Panc1 (cell line): ENCODE measurements around the gene C4orf50. TPM values are rescaled to one million over a fixed set of nuclear protein-coding genes. Genes with fewer than 3 reads are reported as not detected.

ENCODE experiments used
- ATAC-seq: fragments of 200-7000 bp; cut with Tn5 transposase; 2 replicates; pipeline ENCODE4 v1.9.1; 2020; ENCODE audit warnings: mild to moderate bottlenecking, moderate library complexity
- BruUV-seq: library from RNA; stranded (reverse); fragments of 400-500 nt; replicated peaks from 2 replicates; lab custom pipeline; 2021; lab: Mats Ljungman, UMichigan
- CTCF ChIA-PET: fragments of 300-600 bp; sonication (Branson Sonifier 250); formaldehyde crosslinking; loops from one replicate; lab custom pipeline; 2022; ENCODE audit warnings: antibody characterized with exemption; lab: Charles Lee
- POLR2A ChIA-PET: fragments of 300-600 bp; sonication (Branson Sonifier 250); formaldehyde crosslinking; loops from one replicate; lab custom pipeline; 2022; ENCODE audit warnings: antibody characterized with exemption; lab: Charles Lee
- DNase-seq: peaks from one replicate; pipeline ENCODE4 v3.0.0-alpha.2; 2010; ENCODE audit warnings: low read depth, low spot score
- H3K27ac ChIP-seq: 2 replicates; pipeline ENCODE4 v1.5.1; 2011; ENCODE audit warnings: mild to moderate bottlenecking, low read length, inconsistent platforms
- H3K27me3 ChIP-seq: fragments of 200-500 bp; sonication (Bioruptor generic); 2 replicates; pipeline ENCODE4 v1.6.0; 2014; ENCODE audit warnings: low read length, inconsistent platforms; ENCODE audit not compliant: control insufficient read depth, insufficient read depth
- H3K36me3 ChIP-seq: fragments of 200-500 bp; sonication (Bioruptor generic); 2 replicates; pipeline ENCODE4 v1.5.1; 2014; ENCODE audit warnings: inconsistent platforms, mild to moderate bottlenecking, low read length, moderate library complexity; ENCODE audit not compliant: control insufficient read depth, insufficient read depth
- H3K4me1 ChIP-seq: 2 replicates; pipeline ENCODE4 v1.5.1; 2011; ENCODE audit warnings: inconsistent platforms, mild to moderate bottlenecking, low read length, moderate library complexity; ENCODE audit not compliant: control insufficient read depth, insufficient read depth
- H3K4me3 ChIP-seq, 2 experiments: 2 replicates each; pipeline ENCODE4 v1.5.1; 2011 to 2012; ENCODE audit warnings: low read depth in 2 of 2, low read length in 2 of 2, mild to moderate bottlenecking in 2 of 2, inconsistent platforms in 1 of 2, moderate library complexity in 1 of 2
- H3K9me3 ChIP-seq: fragments of 200-500 bp; sonication (Bioruptor generic); 2 replicates; pipeline ENCODE4 v1.5.1; 2014; ENCODE audit warnings: low read depth, mild to moderate bottlenecking, inconsistent platforms, low read length, moderate library complexity; ENCODE audit not compliant: control insufficient read depth, insufficient read depth
- CTCF ChIP-seq: fragments of 450-650 bp; IDR thresholded peaks from 2 replicates; pipeline ENCODE4 v1.5.1; 2017; ENCODE audit warnings: mild to moderate bottlenecking
- POLR2AphosphoS5 ChIP-seq: IDR thresholded peaks from 2 replicates; pipeline ENCODE4 v1.6.1; 2012; ENCODE audit warnings: mild to moderate bottlenecking, low read depth, low read length, moderate library complexity
- SIN3A ChIP-seq: IDR thresholded peaks from 2 replicates; pipeline ENCODE4 v1.6.1; 2012; ENCODE audit warnings: low read depth, mild to moderate bottlenecking, low read length, moderate library complexity, borderline replicate concordance; ENCODE audit not compliant: insufficient read depth
- in situ Hi-C: cut with HindIII; loops from 2 replicates; pipeline ENCODE4 v1.10.0; 2016; ENCODE audit warnings: low sequenced_read_pairs, low pct_unique_long_range_greater_than_20kb
- intact Hi-C: fragments of 100-400 bp; cut with micrococcal nuclease; formaldehyde crosslinking; loops from one replicate; pipeline ENCODE4 v1.10.0; 2022; ENCODE audit not compliant: unreplicated experiment
- microRNA-seq: library from miRNA; unstranded; fragments of <30 nt; microRNA quantifications from one replicate; pipeline ENCODE4 v1.1.0, GENCODE V29; 2020; ENCODE audit not compliant: unreplicated experiment
- total RNA-seq: library from RNA; stranded (reverse); gene quantifications from one replicate; pipeline ENCODE4 v1.2.1, GENCODE V29; 2021; ENCODE audit not compliant: unreplicated experiment

Gene C4orf50
- total RNA-seq, 1 experiment from 2014 or later = under 0.01 TPM

DNA sequence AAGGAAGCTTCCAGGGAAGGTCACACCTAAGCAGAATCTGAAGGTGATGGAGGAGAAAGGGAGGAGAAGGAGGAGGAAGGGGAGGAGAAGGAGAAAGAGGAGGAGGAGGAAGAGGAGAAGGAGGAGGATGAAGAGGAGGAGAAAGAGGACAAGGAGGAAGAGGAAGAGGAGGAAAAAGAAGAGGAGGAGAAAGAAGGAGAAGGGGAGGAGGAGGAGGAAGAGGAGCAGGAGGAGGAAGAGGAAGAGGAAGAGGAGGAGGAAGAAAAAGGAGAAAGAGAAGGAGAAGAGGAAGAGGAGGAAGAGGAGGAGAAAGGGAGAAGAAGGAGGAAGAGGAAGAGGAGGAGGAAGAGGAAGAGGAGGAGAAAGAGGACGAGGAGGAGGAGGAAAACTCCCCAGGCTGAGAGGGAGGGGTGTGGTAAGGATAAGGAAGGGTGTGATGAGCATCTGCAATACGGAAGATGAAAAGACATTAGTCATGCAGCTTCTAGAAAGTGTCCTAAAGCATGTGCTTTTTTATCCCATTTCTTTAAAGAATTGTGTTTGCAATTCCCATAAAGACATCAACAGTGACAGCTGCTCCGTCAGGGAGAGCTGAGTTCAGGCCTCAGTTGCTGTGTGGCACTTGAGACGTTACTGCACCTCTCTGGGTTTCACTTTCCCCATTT, 166.5 kb downstream of the C4orf50 start:
- Histone ChIP-seq H3K4me3 (no peak overlapping the region), H3K4me1 (no peaks in the 10 kb centered on the region), H3K36me3 (no peaks in the 10 kb centered on the region), H3K27ac (no peak overlapping the region), H3K27me3 (no peaks in the 10 kb centered on the region; the same call in 1 of the 2 replicates), H3K9me3 (no peaks in the 10 kb centered on the region)
- POLR2A ChIA-PET = no interaction called here
- BruUV-seq = no TSS peak
- DNase-seq (no peak), ATAC-seq (no peak)
- in situ Hi-C loops = no loop called here
- intact Hi-C loops = no loop called here
- CTCF ChIA-PET = no interaction called here
- TF ChIP-seq SIN3A (no peak), CTCF (no peak), POLR2AphosphoS5 (no peak)

Small RNA genes within 50 kb of the gene (microRNA-seq; reads per million reads assigned to microRNA genes)
- gene MIR378D1 = not detected

Other genes starting within 250 kb of the C4orf50 start
- 0.28 TPM for gene CRMP1, start 125.3 kb downstream of the C4orf50 start, total RNA-seq
- gene JAKMIP1, start 182.1 kb upstream of the C4orf50 start, total RNA-seq = not detected